GM18502 (cell line): Measurements from ENCODE around the gene SSX4B.
"Not testable (repeated sequence)": the region's sequence is repeated elsewhere in the genome, so short reads cannot be mapped to it uniquely, and the experiment has no call there.

Experiments
- ATAC-seq: cut with Tn5 transposase; IDR thresholded peaks from one replicate; pipeline ENCODE4 v1.9.1; 2021; ENCODE audit warnings: mild to moderate bottlenecking; ENCODE audit not compliant: unreplicated experiment, poor library complexity

Gene SSX4B

GRCh38 chrX:48411860-48412259 lies at the start of gene SSX4B:
Gene SSX4B (minus strand): TSS chrX:48411960. CDS start chrX:48411372, 588 bp downstream.
- not testable (repeated sequence) for ATAC-seq

- ATAC-seq, result no peak
Measured at GRCh38 chrX:48460606-48461005, 48.8 kb upstream of the SSX4B start.

- ATAC-seq, result no peak
Measured at GRCh38 chrX:48460031-48460430, 48.3 kb upstream of the SSX4B start.

GRCh38 chrX:48459483-48459882 lies 47.7 kb upstream of the SSX4B start:
- ATAC-seq, result no peak

GRCh38 chrX:48458711-48459110 lies 47.0 kb upstream of the SSX4B start:
- no peak for ATAC-seq

- ATAC-seq, result no peak
Measured at GRCh38 chrX:48456628-48457331, 45.0 kb upstream of the SSX4B start.

GRCh38 chrX:48451708-48452107 lies 39.9 kb upstream of the SSX4B start:
- ATAC-seq, result no peak

GRCh38 chrX:48450076-48450475 lies 38.3 kb upstream of the SSX4B start:
- ATAC-seq, result no peak

GRCh38 chrX:48447201-48447600 lies 35.4 kb upstream of the SSX4B start:
- not testable (repeated sequence) for ATAC-seq

- ATAC-seq, result not testable (repeated sequence)
Measured at GRCh38 chrX:48433713-48434112, 22.0 kb upstream of the SSX4B start.

GRCh38 chrX:48430166-48430565 lies 18.4 kb upstream of the SSX4B start:
- ATAC-seq, result not testable (repeated sequence)

GRCh38 chrX:48429606-48430005 lies 17.8 kb upstream of the SSX4B start:
- ATAC-seq, result not testable (repeated sequence)

GRCh38 chrX:48427027-48427716 lies 15.4 kb upstream of the SSX4B start:
- ATAC-seq, result not testable (repeated sequence)

- ATAC-seq, result not testable (repeated sequence)
Measured at GRCh38 chrX:48397825-48398224, 13.9 kb downstream of the SSX4B start.

- not testable (repeated sequence) for ATAC-seq
Measured at GRCh38 chrX:48396931-48397330, 14.8 kb downstream of the SSX4B start.

- not testable (repeated sequence) for ATAC-seq
Measured at GRCh38 chrX:48383239-48383638, 28.5 kb downstream of the SSX4B start, which contains the start of gene SSX4. Gene SSX4 (plus strand): TSS chrX:48383539. CDS start chrX:48384054, 515 bp downstream.

- not testable (repeated sequence) for ATAC-seq
Measured at GRCh38 chrX:48370408-48370807, 41.4 kb downstream of the SSX4B start.

GRCh38 chrX:48367717-48368408 lies 43.9 kb downstream of the SSX4B start:
- not testable (repeated sequence) for ATAC-seq

- not testable (repeated sequence) for ATAC-seq
Measured at GRCh38 chrX:48359281-48359680, 52.5 kb downstream of the SSX4B start.

GRCh38 chrX:48357681-48358080 lies 54.1 kb downstream of the SSX4B start:
- no peak for ATAC-seq
